ENCODE results near the gene MFSD2B.

DNA sequence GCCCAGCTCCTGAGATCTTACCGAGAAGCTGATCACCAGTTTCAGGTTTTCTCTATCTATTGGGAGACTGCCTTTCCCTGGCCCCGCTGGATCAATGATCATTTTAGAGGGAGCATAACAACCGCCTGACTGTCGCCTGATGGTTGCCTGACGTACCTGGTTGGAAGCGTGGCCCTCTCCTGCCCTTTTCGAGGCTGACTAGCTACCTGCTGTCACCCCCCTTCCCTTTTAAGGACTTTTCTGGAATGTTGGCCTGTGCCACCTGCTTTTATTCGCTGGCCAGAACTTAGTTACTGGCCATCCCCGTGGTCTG lies 562 bp upstream of the MFSD2B start:
- TF ChIP-seq POLR2A (IDR thresholded peaks at IDR 0.05; ENCODE audit: low read depth, low read length) (no peak), POLR2AphosphoS5 (IDR thresholded peaks at IDR 0.05; ENCODE audit: low read depth, low read length) (no peak)

All from GM12892 (cell line).